HG03442 (cell line): ENCODE results near the gene ADARB2.
"Not testable (repeated sequence)": the region's sequence is repeated elsewhere in the genome, so short reads cannot be mapped to it uniquely, and the experiment has no call there.

Source experiments
- ATAC-seq: cut with Tn5 transposase; IDR thresholded peaks from one replicate; pipeline ENCODE4 v1.9.1; 2021; ENCODE audit warnings: mild to moderate bottlenecking, moderate library complexity; ENCODE audit not compliant: unreplicated experiment

ADARB2 gene

DNA sequence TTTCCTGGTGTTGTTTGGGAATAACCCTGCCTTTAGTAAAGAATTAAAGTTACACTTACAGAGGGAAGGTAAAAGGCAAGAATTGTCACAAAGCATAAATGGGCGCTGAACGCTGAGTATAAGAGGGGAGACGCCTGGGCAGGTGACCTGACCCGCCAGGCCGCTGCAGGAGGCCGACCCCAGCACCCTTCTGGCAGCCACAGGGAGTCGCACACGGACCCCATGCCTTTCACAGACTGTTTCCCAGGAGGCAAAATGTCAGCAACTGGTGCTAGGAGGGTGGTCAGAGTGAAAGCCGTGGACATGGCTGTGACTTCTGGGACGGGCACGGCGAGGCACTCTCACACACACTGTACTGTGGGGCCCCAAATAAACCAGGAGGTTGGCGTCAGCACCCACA is 392.9 kb downstream of the ADARB2 start:
- no peak for ATAC-seq

DNA sequence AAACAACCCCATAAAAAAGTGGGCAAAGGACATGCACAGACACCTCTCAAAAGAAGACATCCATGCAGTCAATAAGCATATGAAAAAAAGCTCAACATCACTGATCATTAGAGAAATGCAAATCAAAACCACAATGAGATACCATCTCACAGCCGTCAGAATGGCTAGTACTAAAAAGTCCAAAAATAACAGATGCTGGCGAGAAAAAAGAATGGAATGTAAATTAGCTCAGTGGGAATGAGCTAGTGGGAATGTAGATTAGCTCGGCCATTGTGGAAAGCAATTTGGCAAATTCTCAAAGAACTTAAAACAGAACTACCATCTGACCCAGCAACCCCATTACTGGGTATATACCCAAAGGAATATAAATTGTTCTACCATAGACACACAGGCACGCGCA is 394.1 kb downstream of the ADARB2 start:
- no peak for ATAC-seq

DNA sequence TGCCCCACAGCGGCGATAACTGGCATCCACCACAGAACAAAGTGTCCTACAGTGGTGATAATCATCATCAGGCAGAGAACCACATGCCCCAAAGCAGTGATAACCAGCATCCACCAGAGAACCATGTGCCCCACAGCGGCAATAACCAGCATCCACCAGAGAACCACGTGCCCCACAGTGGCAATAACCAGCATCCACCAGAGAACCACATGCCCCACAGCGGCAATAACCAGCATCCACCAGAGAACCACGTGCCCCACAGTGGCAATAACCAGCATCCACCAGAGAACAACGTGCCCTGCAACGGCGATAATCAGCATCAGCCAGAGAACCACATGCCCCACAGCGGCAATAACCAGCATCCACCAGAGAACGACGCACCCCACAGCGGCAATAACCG is 396.3 kb downstream of the ADARB2 start:
- not testable (repeated sequence) for ATAC-seq

DNA sequence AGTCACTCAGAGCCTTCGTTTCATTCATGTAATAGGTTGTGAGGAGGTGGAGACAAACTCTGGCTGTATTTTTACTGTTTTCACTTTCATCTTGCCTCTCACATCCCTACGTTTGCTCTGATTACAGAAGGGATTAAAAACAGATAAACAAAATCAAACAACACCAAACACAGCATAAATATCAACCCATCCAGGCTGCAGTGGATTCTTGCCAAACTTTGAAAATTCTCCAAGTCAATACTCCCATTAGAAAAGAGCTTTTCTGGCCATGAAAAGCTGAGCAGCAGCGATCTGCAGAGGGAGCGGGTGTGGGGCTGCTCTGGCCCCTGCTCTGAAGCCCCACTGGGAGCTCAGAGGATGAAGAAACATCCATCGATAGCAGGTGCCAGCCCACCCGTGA is 397.9 kb downstream of the ADARB2 start:
- ATAC-seq: no peak

DNA sequence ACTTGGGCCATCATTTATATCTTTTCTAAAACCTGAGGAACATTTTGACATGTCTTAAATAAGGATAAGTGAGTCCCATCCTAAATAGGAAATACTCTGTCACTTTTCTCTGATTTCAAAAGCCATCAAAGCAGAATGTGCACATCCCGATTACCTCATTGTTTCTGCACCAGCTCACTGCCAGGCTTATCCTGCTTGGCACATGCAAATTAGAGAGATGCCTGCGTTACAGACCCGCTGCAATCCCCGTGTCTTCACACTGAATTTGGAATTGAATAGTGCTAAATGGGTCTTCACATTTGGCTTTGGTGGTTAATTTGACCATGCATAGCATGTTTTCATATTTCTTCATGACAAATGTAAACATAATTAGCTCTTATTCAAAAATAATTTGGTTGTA is 401.7 kb downstream of the ADARB2 start:
- ATAC-seq: no peak

DNA sequence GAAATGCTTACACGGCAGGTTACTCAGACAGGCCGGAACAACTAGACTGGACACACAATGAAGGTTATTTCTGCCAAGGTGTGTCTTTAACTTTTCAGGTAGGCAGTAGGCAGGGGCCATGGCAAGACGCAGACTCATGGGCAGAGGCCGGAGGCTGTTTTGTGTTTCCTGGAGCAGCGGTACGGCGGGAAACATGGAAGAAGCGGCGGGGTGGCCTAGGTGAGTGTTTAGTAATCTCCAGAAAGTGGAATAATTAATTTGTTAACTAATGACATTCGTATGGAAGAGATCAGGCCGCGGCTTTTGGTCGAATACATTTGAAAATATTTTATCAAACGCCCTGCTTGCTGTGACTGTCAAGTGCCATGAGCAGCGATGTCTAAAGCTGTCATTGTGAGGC is 403.3 kb downstream of the ADARB2 start:
- no peak for ATAC-seq

DNA sequence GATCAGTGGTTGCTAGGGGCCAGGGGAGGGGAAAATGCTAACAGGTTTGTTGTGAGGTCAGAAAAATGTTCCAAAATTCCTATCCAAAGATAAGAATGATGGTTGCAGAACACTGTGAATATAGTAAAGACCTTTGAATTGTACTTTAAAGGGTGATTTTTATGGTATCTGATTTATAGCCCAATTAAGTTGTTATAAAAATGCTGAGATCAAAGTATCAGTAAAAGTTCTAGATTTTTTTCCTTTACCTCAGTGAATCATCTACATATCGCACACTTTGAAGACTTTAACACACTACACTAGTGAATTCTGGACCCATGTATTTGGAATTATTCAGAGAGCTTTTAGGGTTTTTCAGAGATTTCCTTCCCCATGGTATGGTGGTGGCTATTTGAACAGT is 405.8 kb downstream of the ADARB2 start:
- ATAC-seq: no peak

DNA sequence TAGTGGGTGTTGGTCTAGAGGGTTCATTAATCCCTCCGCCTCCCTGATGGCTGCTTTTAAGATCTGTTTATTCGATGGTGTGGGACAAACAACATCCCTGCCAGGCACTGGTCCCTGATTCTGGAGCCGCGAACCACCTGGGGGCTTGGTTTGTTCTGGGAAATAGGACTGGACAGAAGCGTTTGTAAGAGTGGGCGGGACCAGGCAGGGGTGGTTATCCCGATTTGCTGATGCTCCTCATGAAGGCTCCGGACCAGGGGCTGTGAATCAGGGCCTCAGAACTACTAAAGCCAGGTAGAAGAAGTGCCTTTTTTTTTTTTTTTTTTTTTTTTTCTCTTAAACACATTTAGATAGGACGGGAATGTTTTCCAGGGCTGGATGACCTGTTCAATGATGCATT is 407.7 kb downstream of the ADARB2 start:
- ATAC-seq: no peak

DNA sequence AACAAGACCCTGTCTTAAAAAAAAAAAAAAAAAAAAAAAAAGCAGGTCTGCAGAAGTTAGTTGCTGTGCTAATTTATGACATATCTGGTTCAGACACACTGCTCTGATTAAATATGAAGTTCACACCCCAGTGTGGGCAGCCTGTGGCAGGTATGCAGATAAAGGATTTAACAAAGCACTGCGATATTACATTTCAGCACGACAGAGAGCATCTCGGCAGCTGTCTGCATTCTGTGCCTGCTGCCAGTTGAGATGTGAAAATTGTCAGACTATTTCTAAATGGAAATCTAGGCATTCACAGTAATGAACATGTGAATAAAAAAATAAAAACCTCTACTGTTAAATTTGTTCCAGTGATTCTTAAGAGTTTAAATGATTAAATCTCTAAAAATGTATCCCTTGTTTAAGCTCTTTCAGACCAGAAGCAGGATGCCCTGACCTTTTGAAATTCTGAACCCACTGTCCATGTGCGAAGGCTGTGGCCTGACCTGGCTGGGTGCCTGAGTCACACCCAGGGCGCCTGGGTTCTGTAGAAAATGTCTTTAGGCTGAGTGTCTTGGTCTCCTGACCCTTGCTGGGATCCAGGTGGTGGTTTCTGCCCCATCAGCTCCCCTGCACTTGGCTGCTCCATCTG is 408.2 kb downstream of the ADARB2 start:
- no peak for ATAC-seq

DNA sequence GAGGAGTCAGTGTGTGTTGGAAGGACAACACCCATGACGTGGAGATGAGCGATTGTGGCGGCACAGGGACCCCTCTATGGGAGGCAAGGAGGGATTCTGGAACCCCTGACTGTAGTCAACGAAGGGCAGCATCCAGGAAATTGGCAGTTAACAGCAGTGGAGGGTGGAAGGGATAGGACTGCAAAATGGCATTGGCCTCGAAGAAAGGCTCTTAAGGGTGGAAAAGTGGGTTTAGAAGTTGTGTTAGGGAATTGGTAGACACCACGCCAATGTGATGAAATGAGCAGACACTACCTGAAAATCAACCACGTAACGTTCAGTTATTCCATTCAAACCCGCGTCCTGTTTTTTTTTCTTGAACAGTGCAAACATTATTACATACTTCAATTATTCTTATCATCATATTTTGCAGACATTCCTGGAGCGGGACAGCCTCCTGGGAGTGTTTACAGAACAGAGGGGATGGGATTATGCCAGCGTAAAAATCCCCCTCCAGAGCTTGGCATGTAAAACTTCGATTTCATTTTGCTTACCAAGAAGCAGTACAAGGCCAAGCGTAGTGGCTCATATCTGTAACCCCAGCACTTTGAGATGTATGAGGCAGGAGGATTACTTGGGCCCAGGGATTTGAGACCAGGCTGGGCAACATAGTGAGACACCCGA is 409.0 kb downstream of the ADARB2 start:
- no peak for ATAC-seq

DNA sequence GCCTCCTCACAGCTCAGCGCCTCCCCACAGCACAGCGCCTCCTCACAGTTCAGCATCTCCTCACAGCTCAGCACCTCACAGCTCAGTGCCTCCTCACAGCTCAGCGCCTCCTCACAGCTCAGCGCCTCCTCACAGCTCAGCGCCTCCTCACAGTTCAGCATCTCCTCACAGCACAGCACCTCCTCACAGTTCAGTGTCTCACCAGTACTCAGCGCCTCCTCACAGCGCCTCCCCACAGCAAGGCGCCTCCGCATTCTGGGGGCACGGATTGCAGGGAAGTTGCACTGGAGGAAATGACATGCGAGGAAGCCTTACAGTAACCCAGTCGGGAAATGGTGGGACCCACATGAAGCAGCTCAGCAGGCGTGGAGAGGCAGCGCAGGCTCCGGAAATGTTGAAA is 409.6 kb downstream of the ADARB2 start:
- no peak for ATAC-seq

DNA sequence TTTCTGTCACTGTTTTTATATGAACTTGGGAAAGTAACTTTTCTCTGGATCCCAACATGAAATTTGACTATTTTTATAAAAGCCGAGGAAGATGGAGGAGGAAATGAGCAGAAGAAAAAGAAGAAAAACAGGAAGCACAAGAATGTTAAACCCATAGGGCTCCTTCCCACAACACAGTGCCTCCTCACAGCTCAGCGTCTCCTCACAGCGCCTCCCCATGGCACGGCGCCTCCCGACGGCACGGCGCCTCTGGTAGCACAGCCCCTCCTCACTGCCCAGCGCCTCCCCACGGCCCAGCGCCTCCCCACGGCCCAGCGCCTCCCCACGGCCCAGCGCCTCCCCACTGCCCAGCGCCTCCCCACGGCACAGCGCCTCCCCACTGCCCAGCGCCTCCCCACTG is 410.8 kb downstream of the ADARB2 start:
- ATAC-seq: not testable (repeated sequence)

DNA sequence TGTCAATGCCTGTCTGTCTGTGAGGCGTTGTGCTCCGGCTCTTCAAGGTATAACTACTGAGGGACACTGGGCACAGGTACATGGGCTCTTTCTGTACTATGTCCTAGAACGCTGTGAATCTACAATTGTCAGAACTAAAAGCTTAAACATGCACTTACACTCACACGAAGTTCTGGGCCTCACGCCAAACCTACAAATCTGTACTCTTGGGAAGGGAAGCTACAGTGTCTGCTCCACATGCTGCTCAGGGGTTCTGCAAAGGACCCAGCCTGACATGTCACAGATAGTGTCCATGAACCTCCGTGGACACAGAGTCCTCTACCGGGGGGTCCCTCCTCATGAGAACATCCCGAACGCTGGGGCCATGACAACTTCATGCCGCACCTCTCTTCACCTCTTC is 412.4 kb downstream of the ADARB2 start:
- ATAC-seq: no peak

DNA sequence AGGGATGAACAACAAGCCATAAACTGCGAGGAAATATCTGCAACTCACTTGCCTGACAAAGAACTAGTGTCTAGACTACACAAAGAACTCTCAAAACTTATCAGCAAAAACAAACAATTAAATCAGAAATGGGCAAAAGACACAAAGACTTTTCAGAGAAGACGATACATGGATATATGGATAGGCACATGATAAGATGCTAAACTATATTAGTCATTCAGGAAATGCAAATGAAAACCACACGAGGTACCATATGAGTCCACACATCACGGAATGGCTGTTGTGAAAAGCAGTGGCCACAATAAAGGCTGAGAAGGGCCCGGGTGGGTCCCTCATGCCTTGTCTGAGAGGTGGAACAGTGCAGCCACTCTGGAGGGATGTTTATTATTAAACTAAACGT is 413.4 kb downstream of the ADARB2 start:
- ATAC-seq: peak; percentile 72

DNA sequence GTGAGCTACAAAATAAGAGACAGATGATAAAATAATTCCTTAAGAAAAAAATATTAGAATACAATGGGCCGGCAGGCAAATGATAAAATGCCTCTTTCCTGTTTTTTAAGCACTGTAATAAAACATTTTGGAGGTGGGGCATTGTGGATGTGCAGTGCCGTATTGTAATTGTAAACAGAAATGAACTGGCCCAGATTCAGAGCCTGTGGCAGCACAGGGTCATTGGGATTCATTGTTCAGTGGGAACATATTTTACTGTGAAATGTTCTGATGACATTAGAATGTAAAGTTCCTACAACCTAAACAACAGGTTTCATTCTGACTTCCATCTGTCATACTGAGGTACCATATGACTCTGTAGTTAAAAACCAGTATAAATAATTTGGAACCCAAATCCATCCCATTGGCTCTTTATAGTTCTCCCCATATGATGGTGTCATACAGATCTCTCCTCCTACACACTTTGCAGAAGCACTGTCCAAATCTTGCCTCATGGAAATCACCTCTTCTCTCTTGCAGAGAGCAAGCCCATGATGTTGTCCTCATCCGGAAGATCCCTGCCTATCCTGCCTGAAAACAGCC is 416.5 kb downstream of the ADARB2 start:
- ATAC-seq: no peak

DNA sequence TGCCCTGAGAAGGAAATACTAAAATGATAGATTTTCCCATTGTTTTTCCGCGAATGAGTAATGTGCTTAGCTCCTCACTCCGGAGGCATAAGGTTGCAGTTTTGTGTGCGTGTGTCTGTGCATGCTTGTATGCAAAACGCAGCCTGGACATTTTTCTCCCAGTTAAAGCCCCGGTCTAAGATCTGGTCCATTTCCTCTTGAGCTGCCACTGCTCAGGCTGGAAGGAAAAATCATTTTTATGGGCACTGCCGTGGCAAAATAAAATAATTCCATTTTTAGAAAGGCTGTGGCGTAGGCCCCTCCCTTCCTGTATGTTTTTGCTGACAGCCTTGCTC is 420.5 kb downstream of the ADARB2 start:
- no peak for ATAC-seq

DNA sequence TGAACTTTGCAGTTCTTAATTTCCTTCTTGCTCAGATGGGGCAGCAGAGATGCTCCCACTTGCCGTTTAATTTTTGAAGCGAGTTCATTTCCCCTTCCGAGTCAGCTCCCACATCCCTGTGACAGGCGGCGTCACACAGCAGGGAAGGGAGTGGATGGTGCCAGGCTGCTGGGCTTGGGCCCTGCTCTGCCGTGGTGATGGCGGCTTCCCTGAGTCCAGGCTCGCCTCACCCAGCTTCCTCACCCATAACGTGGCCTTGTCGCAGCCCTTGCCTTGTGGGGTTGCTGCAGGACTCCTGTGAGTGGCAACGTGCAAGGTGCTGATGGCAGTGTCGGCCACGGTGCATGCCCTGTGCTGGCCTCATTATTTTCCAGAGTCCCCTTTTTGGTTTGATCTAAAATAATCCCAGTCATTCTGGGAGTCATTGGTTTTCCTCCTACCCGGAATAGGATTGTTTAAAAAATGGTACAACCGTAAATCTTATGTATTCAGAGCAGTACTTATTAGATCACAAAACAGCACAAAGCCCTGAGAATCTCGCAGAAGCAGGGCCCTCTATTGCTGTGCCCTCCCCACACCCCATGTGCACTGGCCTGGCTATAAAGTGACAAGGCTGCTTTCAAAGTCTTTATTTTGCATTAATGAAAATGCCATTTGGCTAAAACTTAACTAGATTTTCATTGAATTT is 421.1 kb downstream of the ADARB2 start:
- ATAC-seq: no peak

DNA sequence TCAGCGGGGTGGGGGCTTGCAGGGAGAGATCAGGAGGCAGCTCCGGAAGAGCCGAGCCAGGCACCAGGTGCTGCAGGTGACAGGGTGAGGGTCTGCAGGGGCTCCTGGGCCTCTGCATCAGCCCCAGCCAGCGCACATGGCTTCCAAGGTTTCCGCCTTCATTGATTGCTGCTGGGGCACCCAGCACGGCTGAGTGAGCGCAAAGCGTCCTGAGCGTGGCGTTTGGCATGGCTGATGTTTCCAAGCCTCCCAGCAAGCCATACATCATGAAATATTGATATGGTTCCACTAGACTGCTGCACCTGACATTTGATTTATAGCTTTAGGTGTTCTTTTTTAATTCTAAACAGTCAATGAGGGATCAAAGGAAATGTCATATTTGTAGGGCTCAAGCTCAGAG is 422.1 kb downstream of the ADARB2 start:
- no peak for ATAC-seq

DNA sequence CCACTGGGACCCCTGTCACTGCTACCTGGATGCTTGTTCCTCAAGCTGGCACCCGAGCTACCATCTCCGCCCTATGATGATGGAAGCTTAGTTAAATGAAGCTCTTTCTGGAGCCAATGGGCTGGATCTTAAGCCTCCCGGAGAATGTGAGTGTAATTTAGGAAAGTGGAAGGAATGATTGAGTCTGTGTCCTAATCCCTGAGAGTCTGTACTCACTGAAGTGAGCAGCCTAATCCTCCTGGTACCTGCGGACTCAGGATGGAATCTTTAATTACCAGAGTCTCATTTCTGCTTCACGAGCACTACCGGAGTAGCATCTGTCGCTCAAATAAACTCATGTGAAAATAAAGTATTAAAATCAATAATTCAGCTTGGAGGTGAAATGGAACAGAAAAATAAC is 425.6 kb downstream of the ADARB2 start:
- no peak for ATAC-seq

DNA sequence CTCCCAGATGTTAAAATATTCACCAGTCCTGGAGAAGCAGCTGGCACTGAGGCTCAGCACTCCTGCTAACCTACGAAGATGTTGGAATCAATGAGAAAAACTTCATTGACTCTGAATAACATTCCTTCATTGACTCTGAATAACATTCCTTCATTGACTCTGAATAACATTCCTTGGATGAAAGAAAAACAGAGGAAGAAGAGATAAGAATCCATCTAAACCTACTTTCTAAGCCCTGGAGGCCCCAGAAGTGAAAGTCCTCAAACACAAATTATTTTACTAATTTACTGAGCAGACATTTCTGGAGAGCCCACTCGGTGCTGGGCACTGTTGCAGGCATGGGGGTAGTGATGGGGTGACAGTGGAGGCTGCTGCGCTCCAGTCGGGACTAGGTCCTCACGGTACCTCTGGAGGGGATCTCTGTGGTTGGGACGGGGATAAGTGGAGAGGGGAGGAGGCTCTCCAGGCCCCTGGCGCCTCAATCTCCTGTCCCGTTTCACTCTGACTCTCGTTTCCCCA is 427.0 kb downstream of the ADARB2 start:
- ATAC-seq: no peak

DNA sequence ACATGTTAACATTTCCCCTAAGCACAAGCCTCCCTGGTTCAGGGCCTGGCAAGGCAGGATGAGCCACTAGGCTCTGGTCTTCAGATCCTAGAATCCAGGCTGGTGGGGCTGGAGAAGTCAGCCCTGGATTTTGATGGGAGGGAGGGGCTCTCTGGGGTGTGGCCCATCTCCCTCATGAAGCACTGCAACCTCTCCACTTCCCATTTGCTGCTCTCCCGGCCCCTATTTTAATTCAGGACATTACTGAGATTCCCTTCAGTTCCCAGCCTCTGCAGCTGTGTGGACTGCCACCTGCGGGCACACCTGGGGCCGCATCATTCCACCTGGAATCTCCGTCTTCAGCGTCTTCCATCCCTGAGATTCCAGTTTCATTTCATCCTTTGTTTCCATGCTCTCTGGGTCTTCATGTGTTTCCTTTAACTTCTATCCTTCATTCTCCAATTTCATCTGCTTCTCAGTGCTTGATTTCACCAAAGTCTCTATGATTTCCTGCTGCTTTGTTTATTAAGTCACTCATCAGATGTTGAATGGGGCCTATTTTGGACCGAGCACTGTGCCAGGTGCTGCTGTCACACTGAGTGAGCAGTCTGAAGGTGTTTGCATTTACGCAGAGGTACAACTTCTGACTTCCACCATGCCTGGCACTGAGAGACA is 427.6 kb downstream of the ADARB2 start:
- ATAC-seq: no peak
